ENCODE results near the gene CST3.

Gene CST3

GRCh38 chr20:23631226-23631822 is 6.4 kb downstream of the CST3 start:
- no peak overlapping the region for H3K4me3 ChIP-seq (ENCODE audit: low read length)
- no peaks in the 10 kb centered on the region for H3K9me3 ChIP-seq (replicated peaks; ENCODE audit: low read length)
- peaks cover 20% of the 10 kb centered on the region for H3K36me3 ChIP-seq (ENCODE audit: insufficient read depth, low read length)
- H3K4me1 ChIP-seq (ENCODE audit: control insufficient read depth, insufficient read depth, low read length) = peaks cover 36% of the 10 kb centered on the region
- H3K4me2 ChIP-seq (ENCODE audit: low read length) = no peak overlapping the region
- no peaks in the 10 kb centered on the region for H3K27me3 ChIP-seq (ENCODE audit: control insufficient read depth, insufficient read depth, low read length)
- no peak overlapping the region for H3K9ac ChIP-seq (ENCODE audit: low read depth, low read length)

- Histone ChIP-seq H3K36me3 (ENCODE audit: insufficient read depth, low read length) (peaks cover 20% of the 10 kb centered on the region), H3K9ac (ENCODE audit: low read depth, low read length) (no peak overlapping the region), H3K4me1 (ENCODE audit: control insufficient read depth, insufficient read depth, low read length) (peaks cover 31% of the 10 kb centered on the region), H3K4me3 (ENCODE audit: low read length) (no peak overlapping the region), H3K4me2 (ENCODE audit: low read length) (no peak overlapping the region), H3K27me3 (ENCODE audit: control insufficient read depth, insufficient read depth, low read length) (no peaks in the 10 kb centered on the region), H3K9me3 (replicated peaks; ENCODE audit: low read length) (no peaks in the 10 kb centered on the region)
Measured at GRCh38 chr20:23630392-23630849, 7.3 kb downstream of the CST3 start.

- Histone ChIP-seq H3K27me3 (ENCODE audit: control insufficient read depth, insufficient read depth, low read length) (no peaks in the 10 kb centered on the region), H3K9me3 (replicated peaks; ENCODE audit: low read length) (no peaks in the 10 kb centered on the region), H3K9ac (ENCODE audit: low read depth, low read length) (no peak overlapping the region), H3K4me2 (ENCODE audit: low read length) (no peak overlapping the region), H3K36me3 (ENCODE audit: insufficient read depth, low read length) (peaks cover 19% of the 10 kb centered on the region), H3K4me1 (ENCODE audit: control insufficient read depth, insufficient read depth, low read length) (peaks cover 24% of the 10 kb centered on the region), H3K4me3 (ENCODE audit: low read length) (no peak overlapping the region)
Measured at GRCh38 chr20:23629542-23630391, 8.0 kb downstream of the CST3 start.

- Histone ChIP-seq H3K9ac (ENCODE audit: low read depth, low read length) (no peak overlapping the region), H3K27me3 (ENCODE audit: control insufficient read depth, insufficient read depth, low read length) (no peaks in the 10 kb centered on the region), H3K9me3 (replicated peaks; ENCODE audit: low read length) (no peaks in the 10 kb centered on the region), H3K4me3 (ENCODE audit: low read length) (no peak overlapping the region), H3K4me1 (ENCODE audit: control insufficient read depth, insufficient read depth, low read length) (peaks cover 23% of the 10 kb centered on the region), H3K4me2 (ENCODE audit: low read length) (no peak overlapping the region), H3K36me3 (ENCODE audit: insufficient read depth, low read length) (peaks cover 12% of the 10 kb centered on the region)
Measured at GRCh38 chr20:23629017-23629541, 8.7 kb downstream of the CST3 start.

GRCh38 chr20:23628402-23629016 is 9.2 kb downstream of the CST3 start:
- H3K27me3 ChIP-seq (ENCODE audit: control insufficient read depth, insufficient read depth, low read length) = no peaks in the 10 kb centered on the region

GRCh38 chr20:23627501-23627900 is 10.3 kb downstream of the CST3 start:
- Histone ChIP-seq H3K4me1 (ENCODE audit: control insufficient read depth, insufficient read depth, low read length) (peaks cover 29% of the 10 kb centered on the region), H3K9me3 (replicated peaks; ENCODE audit: low read length) (no peaks in the 10 kb centered on the region)

More at GRCh38 chr20:23628402-23629016, 9.2 kb downstream of the CST3 start:
- no peaks in the 10 kb centered on the region for H3K9me3 ChIP-seq (replicated peaks; ENCODE audit: low read length)
- no peak overlapping the region for H3K9ac ChIP-seq (ENCODE audit: low read depth, low read length)
- no peak overlapping the region for H3K4me3 ChIP-seq (ENCODE audit: low read length)
- peaks cover 11% of the 10 kb centered on the region for H3K36me3 ChIP-seq (ENCODE audit: insufficient read depth, low read length)
- H3K4me2 ChIP-seq (ENCODE audit: low read length) = no peak overlapping the region
- H3K4me1 ChIP-seq (ENCODE audit: control insufficient read depth, insufficient read depth, low read length) = peaks cover 28% of the 10 kb centered on the region

GRCh38 chr20:23626040-23626620 is 11.6 kb downstream of the CST3 start:
- Histone ChIP-seq H3K36me3 (ENCODE audit: insufficient read depth, low read length) (no peaks in the 10 kb centered on the region), H3K4me3 (ENCODE audit: low read length) (no peak overlapping the region), H3K27me3 (ENCODE audit: control insufficient read depth, insufficient read depth, low read length) (no peaks in the 10 kb centered on the region), H3K9ac (ENCODE audit: low read depth, low read length) (no peak overlapping the region), H3K4me1 (ENCODE audit: control insufficient read depth, insufficient read depth, low read length) (peaks cover 35% of the 10 kb centered on the region), H3K9me3 (replicated peaks; ENCODE audit: low read length) (no peaks in the 10 kb centered on the region), H3K4me2 (ENCODE audit: low read length) (no peak overlapping the region)

More at GRCh38 chr20:23627501-23627900, 10.3 kb downstream of the CST3 start:
- Histone ChIP-seq H3K27me3 (ENCODE audit: control insufficient read depth, insufficient read depth, low read length) (no peaks in the 10 kb centered on the region), H3K4me2 (ENCODE audit: low read length) (no peak overlapping the region), H3K36me3 (ENCODE audit: insufficient read depth, low read length) (peaks cover 5% of the 10 kb centered on the region), H3K4me3 (ENCODE audit: low read length) (no peak overlapping the region), H3K9ac (ENCODE audit: low read depth, low read length) (no peak overlapping the region)

GRCh38 chr20:23625236-23625964 is 12.4 kb downstream of the CST3 start:
- Histone ChIP-seq H3K4me1 (ENCODE audit: control insufficient read depth, insufficient read depth, low read length) (peaks cover 35% of the 10 kb centered on the region), H3K27me3 (ENCODE audit: control insufficient read depth, insufficient read depth, low read length) (no peaks in the 10 kb centered on the region), H3K4me3 (ENCODE audit: low read length) (no peak overlapping the region), H3K9me3 (replicated peaks; ENCODE audit: low read length) (no peaks in the 10 kb centered on the region), H3K36me3 (ENCODE audit: insufficient read depth, low read length) (no peaks in the 10 kb centered on the region), H3K9ac (ENCODE audit: low read depth, low read length) (no peak overlapping the region), H3K4me2 (ENCODE audit: low read length) (no peak overlapping the region)

- H3K4me3 ChIP-seq (ENCODE audit: low read length) = no peak overlapping the region
- no peaks in the 10 kb centered on the region for H3K27me3 ChIP-seq (ENCODE audit: control insufficient read depth, insufficient read depth, low read length)
- no peaks in the 10 kb centered on the region for H3K36me3 ChIP-seq (ENCODE audit: insufficient read depth, low read length)
- H3K4me2 ChIP-seq (ENCODE audit: low read length) = no peak overlapping the region
- H3K4me1 ChIP-seq (ENCODE audit: control insufficient read depth, insufficient read depth, low read length) = peaks cover 29% of the 10 kb centered on the region
- H3K9ac ChIP-seq (ENCODE audit: low read depth, low read length) = no peak overlapping the region
- no peaks in the 10 kb centered on the region for H3K9me3 ChIP-seq (replicated peaks; ENCODE audit: low read length)
Measured at GRCh38 chr20:23624324-23624691, 13.4 kb downstream of the CST3 start.

- Histone ChIP-seq H3K36me3 (ENCODE audit: insufficient read depth, low read length) (no peaks in the 10 kb centered on the region), H3K4me1 (ENCODE audit: control insufficient read depth, insufficient read depth, low read length) (peaks cover 24% of the 10 kb centered on the region), H3K4me3 (ENCODE audit: low read length) (no peak overlapping the region), H3K27me3 (ENCODE audit: control insufficient read depth, insufficient read depth, low read length) (no peaks in the 10 kb centered on the region), H3K4me2 (ENCODE audit: low read length) (no peak overlapping the region), H3K9ac (ENCODE audit: low read depth, low read length) (no peak overlapping the region), H3K9me3 (replicated peaks; ENCODE audit: low read length) (no peaks in the 10 kb centered on the region)
Measured at GRCh38 chr20:23623666-23624323, 14.0 kb downstream of the CST3 start.

Measured in skeletal muscle satellite cell (primary cell).